HG02763 (cell line): ENCODE measurements around the gene TMEM127.
"Not testable (repeated sequence)": the region's sequence is repeated elsewhere in the genome, so short reads cannot be mapped to it uniquely, and the experiment has no call there.

Source experiments
- ATAC-seq: cut with Tn5 transposase; IDR thresholded peaks from one replicate; pipeline ENCODE4 v1.9.1; 2021; ENCODE audit warnings: mild to moderate bottlenecking, moderate library complexity; ENCODE audit not compliant: unreplicated experiment

TMEM127 gene

DNA sequence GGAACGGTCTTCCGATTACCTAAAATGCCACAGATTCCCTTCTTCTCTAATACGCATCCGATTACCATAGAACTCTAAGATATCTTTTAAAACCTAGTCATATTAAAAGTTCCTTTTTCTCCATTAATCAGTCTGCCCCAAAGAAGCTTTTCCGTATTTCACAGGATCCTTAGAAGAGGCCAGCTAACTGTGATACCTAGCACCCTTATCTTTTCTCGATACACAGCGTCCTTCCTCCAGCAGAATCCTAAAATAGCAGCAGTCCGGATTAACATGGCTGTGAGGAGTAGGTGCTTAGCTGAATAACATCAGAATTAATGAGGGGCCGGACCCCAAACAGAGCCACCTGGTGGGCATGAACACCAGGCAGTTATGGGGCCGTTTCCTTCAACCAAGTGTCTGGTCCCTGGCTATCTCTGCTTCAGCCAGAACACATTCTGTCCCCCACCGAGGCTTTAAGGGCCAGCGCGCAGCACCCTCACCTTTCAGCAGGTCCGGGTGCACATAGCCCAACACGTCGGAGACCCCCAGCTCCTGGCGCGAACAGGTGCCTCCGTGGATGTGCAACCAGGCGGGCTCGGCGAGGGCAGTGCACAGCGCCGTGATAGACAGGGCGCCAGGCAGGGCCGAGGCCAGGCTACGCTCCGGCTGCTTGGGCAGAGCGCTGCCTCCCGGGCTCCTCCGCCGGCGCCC is 995 bp downstream of the TMEM127 start:
- no peak for ATAC-seq

DNA sequence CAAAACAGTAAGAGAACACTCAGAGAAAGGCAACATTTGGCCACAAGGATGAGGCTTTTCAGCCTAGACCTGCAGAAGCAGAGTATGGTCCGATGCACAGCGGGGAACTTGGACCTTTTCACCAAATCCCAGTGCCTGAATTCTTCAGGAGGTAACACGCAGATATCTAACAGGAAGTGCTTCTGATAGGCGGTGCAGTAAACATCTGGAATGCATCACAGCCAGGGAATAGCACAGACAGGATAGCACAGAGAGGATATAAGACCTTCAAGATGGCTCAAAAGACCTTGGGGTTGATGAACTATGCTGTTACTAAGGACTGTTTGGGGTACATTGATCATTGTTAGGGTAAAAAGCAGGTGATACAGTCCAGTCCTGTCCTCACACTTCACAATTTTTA is 1.7 kb downstream of the TMEM127 start:
- ATAC-seq, result no peak

DNA sequence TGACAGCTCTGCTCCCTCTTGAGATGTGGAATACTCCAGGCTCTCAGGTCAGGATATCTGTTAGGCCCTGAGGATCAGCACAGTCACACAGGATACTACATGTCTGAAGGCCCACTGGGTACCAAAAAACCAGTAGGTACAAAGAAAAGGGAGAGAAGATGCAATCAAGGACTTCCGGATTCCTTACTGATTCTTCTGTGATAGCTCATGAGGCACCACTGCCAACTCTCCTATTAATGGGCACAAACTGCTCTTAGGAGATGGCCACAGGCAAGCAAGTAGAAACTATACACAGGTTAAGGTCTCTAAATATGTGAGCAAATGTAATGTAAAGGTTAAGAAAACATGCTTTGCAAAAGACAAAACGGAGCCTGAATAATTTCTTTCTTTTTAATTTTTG is 3.5 kb downstream of the TMEM127 start:
- ATAC-seq, result no peak

DNA sequence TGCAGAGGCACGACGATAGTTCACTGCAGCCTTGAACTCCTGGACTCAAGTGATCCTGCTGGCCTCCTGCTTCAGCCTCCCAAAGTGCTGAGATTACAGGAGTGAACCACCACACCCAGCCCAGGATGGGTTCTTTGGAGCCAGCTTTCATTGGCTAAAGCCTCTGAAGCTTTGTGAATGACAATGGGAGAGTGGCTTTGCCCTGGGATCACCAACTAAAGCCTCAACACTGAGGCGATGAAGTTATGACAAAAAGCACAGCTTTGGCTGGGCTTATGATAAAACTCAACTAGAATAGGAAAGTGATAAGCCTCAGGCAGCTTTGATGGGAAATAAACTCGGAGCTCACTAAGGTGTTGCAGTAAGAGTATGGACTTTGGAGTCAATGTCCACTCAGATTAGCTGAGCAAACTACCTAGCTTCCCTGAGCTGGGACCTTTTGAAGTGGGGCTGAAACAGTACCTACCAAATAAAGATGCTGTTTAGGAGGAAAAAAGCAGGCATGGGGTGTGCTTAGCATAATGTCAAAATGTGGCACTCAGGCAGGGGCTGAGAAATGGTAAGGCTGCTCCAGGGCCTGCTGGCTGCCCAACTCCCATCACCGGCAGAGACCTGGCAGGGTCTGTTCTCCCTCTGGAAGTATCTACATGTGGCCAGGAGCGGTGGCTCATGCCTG is 4.3 kb downstream of the TMEM127 start:
- no peak for ATAC-seq

DNA sequence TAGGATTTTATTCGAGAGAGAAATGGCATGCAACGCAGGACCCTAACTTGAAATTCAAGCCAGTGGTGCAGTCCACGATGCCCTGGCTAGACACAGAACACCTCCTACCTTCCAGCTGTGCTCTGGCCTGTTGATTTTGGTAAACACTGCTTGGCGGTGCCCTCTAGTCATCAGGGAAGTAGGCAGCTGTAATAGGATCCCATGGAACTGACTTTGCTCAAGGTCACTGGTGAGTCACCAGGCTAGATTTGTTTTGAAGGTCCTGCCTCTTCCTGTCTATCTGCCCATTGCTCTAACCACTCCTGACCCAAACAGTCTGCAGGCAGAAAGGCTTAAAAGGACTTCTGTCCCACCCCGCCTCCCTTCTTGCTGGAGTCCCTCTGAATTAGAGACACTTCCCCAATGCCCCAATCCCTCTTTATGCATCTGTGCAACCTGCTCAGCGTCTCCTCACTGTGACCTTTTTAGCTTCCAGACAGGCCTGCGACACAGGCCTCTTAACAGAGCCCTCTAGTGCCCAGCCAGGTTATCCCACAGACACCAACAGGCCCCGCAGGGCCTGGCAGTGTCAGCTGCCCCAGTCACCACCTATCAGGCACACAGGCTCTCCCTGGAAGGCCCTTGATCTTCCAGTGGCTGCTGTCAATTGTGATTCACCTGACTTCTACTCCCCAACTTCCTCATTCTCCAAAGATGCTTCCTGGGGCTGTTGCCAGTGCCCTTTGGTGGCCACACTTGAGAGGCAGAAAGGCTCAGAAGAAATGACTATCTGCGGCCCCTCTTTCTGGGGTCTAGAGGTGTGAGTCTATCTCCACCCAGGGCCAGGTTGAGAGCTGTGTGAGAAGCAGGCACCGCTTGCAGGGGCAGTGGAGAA is 5.2 kb downstream of the TMEM127 start:
- no peak for ATAC-seq

DNA sequence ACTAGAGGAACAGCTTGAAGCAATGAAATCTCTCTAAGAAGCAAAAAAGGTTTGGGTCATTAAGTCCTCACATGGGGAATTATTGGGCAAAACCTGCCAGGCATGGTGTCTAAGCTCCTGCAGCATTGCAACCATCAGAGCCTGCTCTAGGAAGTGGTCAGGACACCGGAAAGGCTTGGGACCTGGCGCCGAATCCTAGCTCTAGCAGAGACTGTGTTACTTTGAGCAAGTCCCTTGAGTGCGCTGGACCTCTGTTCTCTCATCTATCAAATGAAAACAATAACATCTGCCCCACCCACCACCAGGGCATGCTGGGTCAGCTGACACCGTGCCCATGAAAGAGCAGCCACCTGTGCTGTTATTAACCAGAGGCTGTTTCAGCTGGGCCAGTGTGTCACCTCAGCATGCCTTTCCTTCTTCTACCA is 6.3 kb downstream of the TMEM127 start:
- no peak for ATAC-seq

DNA sequence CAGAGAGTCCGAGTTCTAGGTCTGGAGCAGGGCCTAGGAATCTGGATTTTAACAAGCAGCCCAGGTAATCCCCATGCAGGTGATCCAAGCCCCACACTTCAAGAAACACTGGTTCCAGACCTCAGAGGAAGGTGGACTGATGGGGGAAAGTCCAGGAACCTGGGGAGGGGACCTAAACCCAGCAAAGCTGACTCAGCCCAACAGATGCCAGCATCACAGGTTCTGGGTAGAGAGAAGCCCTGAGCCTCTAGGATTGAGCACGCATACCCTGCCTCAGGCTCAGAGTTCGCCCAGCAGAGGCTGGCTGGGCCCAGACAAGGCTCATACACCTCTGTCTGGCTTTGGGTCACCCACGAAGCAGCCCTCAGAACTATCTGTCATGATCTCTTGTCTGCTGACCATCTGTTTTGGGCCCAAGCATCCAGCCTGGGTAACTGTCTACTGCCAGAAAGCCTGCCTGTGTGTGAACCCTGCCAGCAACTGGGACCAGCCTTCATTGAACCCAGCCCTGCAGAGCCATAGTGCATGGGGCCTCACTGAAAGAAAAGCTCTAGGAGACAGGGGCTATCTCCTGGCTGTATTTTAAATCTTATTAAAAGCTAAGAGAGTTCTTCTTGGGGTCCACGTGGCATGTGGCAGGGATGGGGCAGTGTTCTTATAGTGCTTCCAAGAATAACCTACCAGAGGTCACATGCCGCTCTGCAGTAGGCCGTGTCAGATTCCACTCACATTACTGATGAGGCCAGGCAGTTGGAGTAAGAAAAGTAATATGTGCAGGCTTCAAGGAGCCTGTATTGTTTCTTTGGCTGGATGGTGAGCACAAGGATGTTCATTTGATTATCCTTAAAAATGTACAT is 7.4 kb downstream of the TMEM127 start:
- ATAC-seq, result no peak

DNA sequence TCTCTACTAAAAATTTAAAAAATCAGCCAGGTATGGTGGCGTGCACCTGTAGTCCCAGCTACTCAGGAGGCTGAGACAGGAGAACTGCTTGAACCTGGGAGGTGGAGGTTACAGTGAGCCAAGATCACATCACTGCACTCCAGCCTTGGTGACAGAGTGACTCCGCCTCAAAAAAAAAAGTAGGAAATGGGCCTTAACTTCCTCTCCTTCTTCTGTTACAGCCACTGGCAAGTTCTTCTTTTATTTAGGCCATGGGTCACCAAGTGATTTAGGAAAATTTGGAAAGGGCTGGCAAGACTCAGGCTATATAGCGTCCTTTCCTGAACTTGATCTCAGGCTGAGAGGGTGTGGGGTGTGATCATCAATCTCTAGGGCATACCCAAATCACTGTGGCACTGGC is 8.1 kb downstream of the TMEM127 start:
- not testable (repeated sequence) for ATAC-seq

DNA sequence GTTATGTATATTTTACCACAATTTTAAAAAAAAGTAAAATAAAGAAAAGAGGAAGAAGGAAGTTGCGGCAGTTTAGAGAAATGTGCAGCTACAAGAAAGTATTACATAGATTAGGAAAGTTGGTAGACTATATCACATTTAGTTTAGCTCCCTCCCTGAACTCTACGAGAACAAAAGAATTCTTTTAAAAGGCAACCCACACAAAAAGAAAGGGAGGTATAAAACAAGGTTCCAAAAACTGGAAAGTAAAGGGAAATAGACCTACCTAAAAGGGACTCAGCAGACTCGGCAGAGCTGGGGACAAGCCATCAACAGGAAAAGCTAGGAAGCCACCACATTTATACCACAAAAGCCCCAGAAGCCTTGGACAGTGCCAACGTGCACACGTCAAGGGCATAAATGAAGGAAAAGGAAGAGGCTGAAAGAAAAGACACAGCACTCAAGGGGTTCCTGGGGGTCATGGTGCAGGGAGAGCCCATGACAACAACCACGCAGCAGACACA is 9.1 kb downstream of the TMEM127 start:
- ATAC-seq, result no peak

DNA sequence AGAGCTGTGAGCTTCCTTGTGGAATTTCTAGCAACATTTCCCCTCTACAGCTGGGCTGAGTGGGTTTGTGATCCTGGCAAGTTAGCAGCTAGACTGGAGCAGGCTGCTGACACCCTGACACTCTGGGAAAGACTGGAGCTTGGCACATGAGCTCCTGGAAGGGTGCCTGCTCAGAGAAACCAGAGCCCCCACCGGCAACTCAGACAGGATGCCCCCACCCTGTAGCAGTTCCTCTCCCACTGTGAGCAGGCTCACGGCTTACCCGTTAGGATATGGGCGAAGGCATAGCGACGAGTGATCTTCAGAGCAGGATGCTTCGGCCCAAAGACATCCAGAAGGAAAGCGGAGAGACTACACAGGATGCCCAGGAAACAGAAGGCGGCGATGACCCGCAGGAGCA is 11.2 kb downstream of the TMEM127 start:
- ATAC-seq, result no peak

DNA sequence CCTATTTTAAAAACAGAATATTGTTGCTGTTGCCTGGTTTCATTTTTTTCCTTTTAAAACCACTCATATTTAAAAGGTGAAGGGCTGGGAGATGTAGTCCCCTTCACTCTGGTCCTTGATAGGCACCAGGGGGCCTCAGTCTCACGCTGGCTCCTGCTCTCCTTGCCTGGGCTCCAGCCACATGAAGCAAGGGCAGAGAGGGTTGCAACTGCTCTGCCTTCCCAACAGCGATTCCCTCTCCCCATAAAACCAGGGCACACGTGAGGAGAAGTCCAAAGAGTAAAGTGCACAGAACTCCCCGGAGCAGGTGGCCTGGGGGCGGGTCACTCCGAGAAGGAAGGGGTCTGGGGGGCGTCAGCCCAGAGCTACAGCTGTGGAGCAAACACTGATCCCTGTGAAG is 12.8 kb downstream of the TMEM127 start:
- no peak for ATAC-seq

DNA sequence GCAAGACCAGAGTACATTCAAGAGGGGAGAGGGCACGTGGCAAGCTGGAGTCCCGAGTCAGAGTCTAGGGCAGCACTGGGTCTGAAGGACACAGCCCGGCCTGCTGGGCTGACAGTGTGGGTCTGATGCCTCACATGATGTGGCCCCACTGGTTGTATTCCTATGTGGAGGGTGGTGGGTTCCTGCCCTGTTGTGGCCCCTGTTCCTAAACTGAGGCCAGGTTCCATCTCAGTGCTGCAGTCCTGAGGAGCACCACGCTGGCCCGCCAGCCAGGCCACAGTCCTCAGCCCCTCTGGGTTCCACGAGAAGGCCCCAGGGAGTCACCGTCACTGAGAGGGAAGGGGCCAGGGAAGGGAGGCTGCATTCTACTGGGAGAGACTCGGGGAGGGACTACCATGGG is 13.3 kb downstream of the TMEM127 start:
- no peak for ATAC-seq

DNA sequence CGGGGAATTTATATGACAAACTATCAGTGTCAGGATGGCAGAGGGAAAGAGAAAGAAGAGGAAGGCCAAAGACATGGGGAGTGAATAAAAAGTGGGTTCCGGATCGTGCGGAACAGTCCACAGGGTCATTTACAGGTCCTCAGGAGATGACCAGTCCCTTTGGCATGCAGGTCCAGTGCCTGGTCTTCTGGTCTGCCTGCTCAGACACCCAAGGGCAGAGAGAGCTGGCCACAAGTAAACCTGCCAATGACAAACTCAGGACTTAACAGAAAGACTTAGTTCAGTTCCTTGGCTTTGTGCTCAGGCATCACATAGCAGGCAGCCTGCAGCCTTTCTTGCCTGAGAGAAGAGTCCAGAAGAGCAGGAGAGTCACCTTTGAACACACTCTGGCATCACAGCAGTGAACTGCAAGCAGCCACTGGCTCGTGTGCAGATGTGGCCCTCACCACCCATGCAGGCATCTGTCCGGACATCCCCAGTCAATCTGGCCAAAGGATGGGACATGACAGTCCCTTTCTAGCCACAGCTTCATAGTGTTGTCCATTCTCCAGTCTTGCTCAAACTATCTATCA is 14.0 kb downstream of the TMEM127 start:
- ATAC-seq, result no peak

DNA sequence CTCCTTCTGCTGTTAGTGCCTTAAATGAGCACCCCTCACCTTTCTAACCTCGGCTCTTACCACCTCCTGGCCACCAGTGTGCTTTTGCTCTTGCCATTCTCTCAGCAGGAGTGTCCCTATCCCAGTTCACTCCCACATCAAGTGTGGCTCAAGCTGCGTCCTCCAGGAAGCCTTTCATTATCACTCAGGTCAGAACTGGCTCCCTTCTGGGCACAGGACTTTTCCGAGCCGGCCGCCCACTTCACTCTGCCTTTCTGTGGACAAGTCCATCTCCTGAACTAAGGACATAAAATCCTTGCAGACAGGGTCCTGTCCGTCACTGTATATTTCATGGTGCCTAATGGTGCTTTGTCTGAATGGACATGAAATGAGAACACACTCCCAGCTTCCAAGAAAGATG is 15.6 kb downstream of the TMEM127 start:
- no peak for ATAC-seq

DNA sequence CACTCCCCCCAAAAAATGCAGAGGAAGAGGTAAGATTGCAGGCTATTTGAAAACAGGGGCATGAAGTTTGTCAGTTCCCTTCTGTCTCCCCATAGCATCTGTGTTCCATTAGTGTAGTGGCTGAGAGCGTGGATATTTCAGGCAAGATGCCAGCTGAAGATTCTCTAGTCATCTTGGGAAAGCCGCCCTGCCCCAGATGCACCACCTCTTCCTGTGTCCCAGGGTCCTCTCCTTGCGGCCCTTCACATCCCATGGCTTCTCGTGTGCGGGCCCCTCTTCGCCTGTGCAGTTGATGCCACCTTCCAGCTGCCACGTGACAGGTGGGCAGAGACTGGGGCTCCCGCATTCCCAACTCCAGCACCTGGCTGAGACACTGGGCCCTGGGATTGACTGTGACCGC is 16.1 kb downstream of the TMEM127 start:
- no peak for ATAC-seq

DNA sequence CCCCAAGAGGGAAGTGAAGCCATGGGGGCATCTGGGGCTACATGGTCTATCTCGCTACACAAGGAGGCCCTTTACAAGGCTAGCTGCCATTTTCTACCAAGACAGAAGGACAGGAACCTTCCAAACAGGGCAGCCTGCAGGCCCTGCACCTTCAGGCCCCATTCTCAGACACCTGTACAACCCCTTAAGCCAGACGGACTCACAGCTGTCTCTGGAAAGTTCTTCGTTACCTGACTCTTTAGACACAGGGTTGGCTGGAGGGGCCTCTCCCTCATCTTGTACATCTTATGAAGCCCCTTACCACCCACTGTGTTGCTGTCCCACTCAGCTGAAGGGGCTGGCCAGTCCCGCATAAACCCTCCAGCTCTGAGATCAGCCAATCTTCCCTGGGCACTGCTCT is 17.2 kb downstream of the TMEM127 start:
- ATAC-seq, result no peak

DNA sequence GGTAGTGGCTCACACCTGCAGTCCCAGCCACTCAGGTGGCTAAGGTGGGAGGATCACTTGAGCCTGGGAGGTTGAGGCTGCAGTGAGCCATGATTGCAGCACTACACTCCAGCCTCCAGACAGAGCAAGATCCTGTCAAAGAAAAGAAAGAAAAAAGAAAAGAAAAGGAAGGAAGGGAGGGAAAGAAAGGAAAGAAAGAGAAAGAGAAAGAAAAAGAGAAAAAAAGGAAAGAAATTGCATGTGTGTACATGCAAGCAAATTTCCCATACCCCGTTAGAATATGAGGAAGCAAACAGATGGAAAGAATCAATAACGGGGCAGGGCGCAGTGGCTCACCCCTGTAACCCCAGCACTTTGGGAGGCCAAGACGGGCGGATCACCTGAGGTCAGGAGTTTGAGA is 17.9 kb downstream of the TMEM127 start:
- ATAC-seq, result no peak

DNA sequence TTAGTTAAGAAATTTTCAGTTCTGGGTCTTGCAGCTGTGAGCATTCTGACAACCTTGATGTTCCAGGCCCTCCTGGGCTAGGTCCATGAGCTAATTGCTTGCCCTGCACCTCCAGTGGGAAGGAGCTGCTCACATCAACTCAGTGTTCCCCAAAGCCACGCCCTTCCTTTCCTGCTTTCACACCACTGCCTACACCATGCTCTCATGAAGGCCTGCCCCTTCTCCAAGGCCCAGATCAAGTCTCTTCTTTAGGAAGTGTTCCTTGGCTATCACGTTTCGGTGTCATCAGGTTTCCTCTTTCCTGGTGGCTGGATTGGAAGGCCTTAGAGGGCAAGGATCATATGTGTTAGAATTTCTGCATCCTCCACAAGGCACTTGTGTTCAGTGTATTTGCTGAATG is 18.8 kb downstream of the TMEM127 start:
- no peak for ATAC-seq

DNA sequence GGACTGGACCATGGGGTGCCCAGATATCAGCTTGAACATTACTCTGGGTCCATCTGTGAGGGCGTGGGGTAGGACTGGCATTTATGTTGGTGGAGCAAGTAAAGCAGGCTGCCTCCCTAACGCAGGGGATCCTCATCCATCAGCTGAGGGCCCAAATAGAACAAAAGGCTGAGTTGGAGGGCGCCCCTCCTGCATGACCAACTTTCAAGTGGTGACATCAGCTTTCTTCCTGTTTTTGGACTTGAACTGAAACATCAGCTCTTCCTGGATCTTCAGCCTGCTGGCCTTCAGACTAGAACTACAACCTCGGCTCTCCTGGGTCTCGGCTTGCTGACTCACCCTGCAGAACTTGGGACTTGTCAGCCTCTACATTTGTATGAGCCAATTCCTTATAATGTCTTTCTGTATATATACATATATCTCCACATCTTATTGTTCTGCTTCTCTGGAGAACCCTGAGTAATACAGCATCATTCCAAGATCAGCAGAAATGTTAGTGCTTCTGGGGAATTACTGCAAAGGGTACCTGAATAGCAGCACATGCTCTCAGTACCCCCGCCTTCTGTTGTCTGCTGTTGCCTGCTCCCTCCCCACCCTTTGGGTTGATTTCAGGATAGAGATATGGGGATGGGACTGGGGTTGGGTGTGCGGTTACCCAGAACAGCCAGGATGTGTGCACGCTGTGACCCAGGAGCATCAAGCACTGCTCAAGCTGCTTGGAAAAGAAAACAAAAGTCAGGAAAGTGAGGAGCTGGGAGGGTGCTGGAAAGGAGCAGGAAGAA is 20.0 kb downstream of the TMEM127 start:
- ATAC-seq, result no peak

DNA sequence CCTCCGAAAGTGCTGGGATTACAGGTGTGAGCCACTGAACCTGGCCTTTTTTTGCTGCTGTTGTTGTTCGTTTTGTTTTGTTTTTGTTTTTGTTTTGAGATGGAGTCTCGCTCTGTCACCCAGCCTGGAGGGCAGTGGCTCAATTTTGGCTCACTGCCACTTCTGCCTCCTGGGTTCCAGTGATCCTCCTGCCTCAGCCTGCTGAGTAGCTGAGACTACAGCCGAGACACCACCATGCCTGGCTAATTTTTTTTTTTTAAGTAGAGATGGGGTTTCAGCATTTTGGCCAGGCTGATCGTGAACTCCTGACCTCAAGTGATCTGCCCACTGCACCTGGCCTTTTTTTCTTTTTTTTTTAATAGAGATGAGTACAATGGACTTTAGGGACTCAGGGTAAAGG is 22.0 kb downstream of the TMEM127 start:
- ATAC-seq, result no peak
